Iris pigment epithelial cell (primary cell): ENCODE measurements around the gene MYO1C.

Experiments used
- DNase-seq: peaks from one replicate; pipeline ENCODE4 v3.0.0-alpha.2; 2011; ENCODE audit warnings: low read depth

MYO1C gene

GRCh38 chr17:1484676-1485422, 7.6 kb downstream of the MYO1C start:
- DNase-seq = peak; percentile 54

- no peak for DNase-seq
Measured at GRCh38 chr17:1484060-1484535, 8.4 kb downstream of the MYO1C start.

GRCh38 chr17:1482680-1483079, 9.8 kb downstream of the MYO1C start:
- DNase-seq = no peak

DNA sequence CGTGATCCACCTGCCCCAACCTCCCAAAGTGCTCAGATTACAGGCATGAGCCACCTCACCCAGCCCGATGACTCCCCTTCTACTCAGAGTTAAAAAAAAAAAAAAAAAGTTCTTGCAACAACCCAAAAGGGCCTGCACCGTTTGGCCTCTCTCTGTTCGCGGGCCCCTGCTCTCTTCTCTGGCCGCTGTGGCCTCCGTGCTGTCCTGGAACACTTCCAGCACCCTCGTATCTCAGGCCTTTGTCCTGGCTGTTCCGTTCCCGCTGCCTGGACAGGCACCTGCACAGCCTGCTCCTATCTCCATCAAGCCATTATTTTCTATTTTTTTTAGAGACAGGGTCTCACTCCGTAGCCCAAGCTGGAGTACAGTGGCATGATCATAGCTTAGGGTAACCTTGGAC, 10.8 kb downstream of the MYO1C start:
- no peak for DNase-seq

GRCh38 chr17:1480747-1481465, 11.6 kb downstream of the MYO1C start:
- peak; percentile 61 for DNase-seq

- no peak for DNase-seq
Measured at GRCh38 chr17:1478418-1478817, 14.1 kb downstream of the MYO1C start.

- no peak for DNase-seq
Measured at GRCh38 chr17:1475321-1475854, 17.1 kb downstream of the MYO1C start.

DNA sequence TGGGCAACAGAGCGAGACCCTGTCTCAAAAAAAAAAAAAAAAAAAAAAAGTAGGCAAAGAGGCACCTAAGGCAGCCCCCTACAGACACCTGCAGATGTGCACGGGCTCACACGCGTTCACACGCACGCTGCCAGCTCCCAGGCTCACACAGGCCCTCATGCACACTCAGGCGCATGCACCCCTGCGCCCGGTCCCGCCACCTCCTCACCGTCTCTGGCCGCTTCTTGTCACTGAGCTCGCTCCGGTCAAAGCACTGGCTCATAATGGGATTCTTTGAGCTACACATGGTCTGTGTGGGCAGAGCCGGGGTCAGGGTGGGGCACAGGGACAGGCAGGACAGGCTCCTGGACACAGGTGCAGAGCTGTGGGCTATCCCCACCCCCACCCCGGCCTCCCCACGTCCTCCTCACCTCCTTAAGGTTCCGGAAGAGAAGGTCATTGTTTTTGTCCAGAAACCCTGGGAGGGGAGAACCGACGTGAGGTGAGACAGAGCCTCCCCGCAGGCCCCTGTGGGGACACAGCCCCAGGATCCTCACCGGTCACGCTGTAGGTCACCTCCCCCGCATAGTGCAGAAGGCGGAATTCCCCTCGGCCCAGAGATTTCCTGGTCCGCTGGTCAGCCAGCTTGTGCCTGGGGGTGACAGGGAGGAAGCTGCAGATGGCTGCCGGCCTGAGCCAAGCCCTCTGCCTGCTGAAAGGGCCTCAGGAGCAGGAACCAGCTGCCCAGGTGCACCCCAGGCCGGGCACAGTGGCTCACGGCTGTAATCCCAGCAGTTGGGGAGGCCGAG, 17.9 kb downstream of the MYO1C start:
- DNase-seq = no peak

DNA sequence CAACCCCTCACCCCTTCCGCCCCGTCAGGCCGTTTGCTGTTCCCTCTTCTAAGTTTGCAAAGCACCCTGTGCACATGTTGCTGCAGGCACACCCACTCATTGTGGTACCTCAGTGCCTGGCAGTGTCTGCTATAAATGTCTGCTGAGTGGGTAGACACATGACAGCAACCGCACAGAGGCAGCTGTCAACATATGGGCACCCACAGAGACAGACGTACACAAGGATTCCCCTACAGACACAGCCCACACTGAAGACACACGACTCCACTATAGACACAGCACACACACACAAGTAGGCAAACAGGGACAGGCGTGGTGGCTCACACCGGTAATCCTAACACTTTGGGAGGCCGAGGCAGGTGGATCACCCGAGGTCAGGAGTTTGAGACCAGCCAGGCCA, 18.6 kb downstream of the MYO1C start:
- no peak for DNase-seq

DNA sequence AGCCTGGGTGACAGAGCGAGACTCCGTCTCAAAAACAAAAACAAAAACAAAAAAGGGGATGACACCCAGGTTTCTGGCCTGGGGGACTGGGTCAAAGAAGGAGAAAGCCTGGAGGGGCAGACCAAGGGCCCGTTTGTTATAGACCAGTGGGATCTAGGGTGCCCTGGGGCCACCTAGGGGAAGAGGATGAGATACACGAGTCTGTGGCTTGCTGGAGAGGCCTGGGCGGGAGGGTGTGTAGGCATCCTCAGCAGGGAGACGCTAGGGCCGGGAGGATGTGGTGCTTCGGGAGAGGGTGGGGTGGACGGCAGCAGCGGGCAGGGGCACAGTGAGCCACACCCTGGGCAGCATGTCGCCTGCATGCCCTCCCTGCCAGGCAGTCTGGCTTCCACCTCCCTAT, 19.3 kb downstream of the MYO1C start:
- DNase-seq = no peak

DNA sequence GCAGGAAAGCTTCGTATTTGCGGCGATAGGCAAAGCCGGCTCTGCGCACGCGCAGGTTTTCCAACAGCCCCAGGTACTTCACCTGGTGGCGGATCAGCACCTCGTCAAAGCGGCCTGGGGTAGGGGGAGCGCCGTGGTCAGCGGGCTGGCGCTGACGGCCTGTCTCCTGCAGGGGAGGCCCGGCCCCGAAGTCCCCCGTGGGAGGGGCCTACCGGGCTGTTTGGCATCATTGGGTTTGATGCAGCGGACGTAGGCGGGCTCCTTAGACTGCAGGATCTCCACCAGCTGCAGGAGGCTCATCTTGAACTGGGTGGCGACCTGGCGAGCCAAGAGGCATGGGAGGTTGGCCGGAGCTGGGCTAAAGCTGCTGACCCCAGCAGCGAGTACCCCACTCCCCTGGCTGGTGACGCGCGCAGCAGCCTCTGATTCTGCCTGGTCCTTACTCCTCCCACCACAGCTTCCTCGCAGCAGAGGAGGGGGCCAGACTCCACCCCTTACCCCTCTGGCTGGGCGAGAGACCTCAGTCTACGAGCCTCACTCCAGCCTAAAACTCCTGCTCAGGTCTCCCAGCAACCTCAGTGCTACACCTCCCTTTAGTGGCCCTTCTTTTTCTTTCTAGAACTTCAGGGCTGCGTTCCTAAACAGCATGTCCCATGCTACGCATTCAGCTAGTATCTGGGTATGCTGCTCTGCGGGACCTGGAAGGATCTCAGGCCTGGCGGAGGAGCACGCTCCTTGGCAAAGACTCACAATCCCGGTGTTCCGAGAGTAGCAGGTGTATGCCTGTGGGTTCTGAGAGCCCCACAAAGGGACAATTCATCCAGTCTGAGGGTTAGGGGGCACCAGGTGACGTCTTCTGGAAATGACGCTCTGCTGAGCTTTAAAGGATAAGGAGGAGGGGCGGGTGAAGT, 20.3 kb downstream of the MYO1C start:
- no peak for DNase-seq

GRCh38 chr17:1471490-1471889, 21.0 kb downstream of the MYO1C start:
- DNase-seq = no peak

DNA sequence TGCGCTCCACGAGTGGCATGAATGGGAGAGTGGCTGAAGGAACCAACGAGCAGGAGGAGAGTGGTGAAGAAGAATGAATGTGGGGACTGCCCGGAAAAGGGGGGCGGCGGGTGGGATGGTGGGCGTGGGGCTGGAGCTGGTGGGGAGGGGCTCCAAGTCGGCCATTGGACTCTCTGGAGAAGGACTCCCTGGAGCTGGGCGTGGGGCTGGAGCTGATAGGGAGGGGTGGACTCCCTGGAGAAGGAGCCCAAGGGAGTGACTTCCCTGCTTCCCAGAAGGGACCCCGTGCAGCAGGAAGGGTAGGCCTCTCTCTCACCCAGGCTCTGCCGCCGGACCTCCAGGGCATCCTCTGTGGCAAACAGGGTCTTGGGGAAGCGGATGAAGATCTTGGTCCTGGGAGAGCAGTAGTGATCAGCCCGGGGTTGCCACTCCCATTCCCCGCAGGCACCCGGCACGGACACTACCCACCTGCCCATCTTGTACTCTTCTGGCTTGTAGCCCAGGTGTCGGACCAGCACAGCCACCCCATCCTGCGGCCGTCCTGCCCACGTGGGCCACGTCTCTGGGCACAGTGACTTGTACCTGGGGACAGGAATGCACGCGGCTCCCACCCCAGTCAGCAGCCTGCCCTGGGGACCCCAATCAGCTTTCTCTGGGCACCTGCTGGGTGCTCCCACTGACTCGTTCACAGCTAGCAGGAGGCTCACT, 21.6 kb downstream of the MYO1C start:
- DNase-seq = no peak

GRCh38 chr17:1470071-1470754, 22.3 kb downstream of the MYO1C start:
- no peak for DNase-seq

GRCh38 chr17:1469231-1469852, 23.1 kb downstream of the MYO1C start:
- no peak for DNase-seq

DNA sequence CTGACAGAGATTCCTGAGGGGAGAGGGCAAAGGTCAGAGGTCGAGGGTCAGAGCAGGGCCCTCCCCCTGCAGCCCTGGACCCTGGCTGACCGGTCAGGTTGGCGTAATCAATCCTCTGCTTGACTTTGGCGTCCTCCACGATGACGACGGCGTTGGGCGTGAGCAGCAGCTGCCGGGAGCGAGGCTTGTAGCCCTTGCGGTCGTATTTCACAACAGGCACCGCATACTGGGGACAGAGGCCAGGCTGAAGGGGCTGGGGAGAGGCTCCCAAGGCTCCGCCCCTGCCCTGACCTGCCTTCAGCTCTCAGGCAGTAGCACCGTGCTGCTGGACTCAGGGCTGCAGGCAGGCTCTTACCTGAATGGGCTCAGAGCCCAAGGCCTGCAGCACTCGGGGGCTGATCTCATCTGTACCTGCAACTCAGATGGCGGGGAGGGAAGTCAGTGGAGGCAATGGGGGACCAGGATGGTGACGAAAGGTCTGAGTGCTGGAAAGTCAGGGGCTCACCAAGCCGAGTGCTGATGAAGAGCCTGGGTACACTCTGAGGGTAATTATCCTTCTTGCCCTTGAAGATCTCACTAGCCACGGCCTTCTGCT, 24.5 kb downstream of the MYO1C start:
- DNase-seq = peak; percentile 79

DNA sequence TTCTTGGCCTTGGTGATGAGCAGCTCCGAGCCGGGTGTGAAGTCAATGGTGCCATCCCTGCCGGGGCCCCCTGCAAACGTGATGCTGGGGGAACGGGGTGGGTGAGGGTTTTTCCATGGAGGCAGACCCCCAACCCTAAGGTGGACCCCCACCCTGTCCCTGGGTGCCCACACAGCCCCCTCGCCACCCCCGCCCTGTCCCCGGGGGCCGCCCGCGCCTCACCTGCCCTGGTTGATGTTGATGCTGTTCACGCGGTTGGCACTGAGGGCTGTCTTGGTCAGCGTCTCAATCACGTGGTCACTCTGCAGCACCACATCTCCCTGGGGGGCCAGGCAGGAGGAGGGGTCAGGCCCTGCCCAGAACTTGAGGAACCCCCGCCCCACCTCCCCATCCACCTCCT, 25.2 kb downstream of the MYO1C start:
- DNase-seq = no peak

- no peak for DNase-seq
Measured at GRCh38 chr17:1464186-1464585, 28.3 kb downstream of the MYO1C start.
